Measurements from ENCODE around the gene ITGA11. TPM values are rescaled to one million over a fixed set of nuclear protein-coding genes. Genes with fewer than 3 reads are reported as not detected.

The ITGA11 gene
- total RNA-seq, 1 donor from 2014 or later, result 32.6 TPM

DNA sequence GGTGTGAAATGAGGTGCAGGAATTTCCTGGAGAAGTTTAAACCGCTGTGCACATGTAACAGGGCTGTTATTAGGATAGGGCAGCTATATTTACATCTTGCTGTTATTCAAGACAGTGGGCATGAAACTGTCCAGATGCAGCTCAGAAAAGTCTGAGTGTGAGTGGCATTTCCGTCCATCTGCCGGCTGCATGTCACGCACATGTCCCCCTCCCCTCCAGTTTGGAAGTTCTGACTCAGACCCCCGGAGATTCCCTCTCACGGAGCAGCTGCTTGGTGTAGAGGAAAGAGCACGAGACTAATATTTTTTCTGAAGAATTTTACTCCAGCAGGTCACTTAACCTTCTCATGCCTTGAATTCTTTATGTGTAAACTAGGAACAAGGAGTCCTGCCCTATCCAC, 84.6 kb downstream of the ITGA11 start:
- peak; percentile 25 for ATAC-seq
- intact Hi-C loops (cut with DNase I), result no loop called here
- DNase-seq (ENCODE audit: missing footprints), result no peak

DNA sequence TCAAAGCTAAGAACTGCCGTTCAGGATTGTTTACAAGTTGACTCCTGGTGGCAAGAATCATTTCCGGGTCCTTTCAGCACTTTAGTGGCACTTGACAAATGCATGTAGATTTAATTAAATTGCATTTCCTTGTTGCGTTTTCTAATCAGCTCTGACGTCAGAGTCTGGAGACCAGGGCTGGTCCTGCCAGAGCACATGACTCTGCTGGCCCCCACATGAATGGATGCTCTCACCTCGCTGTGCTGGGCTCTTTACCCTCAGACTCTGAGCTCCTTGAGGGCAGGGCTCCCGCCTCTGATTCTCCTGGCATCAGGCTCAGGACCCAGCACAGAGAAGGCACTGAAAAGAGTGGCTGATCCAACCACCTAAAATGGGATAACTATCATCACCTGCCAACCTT, 85.0 kb downstream of the ITGA11 start:
- ATAC-seq (no peak), DNase-seq (ENCODE audit: missing footprints) (no peak)

GRCh38 chr15:68345481-68345880, 86.5 kb downstream of the ITGA11 start:
- DNase-seq (ENCODE audit: missing footprints) (no peak), ATAC-seq (no peak)
- intact Hi-C loops (cut with DNase I), result no loop called here

More for the DNA sequence above, 85.0 kb downstream of the ITGA11 start:
- intact Hi-C loops (cut with DNase I), result no loop called here

- intact Hi-C loops (cut with DNase I), result no loop called here
- no peak for ATAC-seq
These were observed 87.4 kb downstream of the ITGA11 start for GRCh38 chr15:68344600-68344999.

DNA sequence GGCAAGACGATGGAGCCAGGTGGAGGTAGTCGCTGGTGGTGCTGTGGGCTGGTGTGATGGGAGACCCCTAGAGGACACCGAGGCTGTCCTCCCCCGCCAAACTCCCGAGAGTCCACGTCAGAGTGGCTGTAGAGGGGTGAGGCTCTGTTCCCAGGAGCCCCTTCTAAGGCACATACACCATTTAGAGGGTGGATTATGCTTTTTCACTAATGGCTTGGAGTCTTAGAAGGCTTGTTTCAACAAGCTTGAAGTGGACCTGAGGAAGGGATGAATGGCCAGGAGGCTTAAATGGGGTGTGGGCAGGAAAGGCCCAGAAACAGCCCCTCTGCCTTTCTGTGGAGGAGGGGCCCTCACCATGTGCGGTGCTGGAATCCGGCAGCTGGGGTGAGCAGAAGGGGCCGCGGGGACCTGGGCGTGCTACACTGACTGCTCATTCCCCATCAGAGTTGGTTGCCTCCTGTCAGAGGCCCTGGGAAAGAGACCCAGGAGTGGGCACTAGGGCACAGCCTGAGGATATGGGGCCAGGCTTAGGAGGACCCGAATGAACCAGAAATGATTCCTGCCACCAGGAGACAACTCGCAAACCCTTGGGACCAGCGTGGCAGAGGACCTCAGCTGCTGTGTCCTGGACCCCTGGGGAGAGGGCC, 88.3 kb downstream of the ITGA11 start:
- DNase-seq (ENCODE audit: missing footprints), result no peak
- intact Hi-C loops (cut with DNase I), result no loop called here

More at GRCh38 chr15:68344600-68344999, 87.4 kb downstream of the ITGA11 start:
- DNase-seq (ENCODE audit: missing footprints), result no peak

GRCh38 chr15:68341760-68342725, 89.9 kb downstream of the ITGA11 start:
- intact Hi-C loops (cut with DNase I), result loop anchor here (2.0 kb wide), 1 partner anchor 23 kb away; no protein-coding TSS in a partner anchor
- ATAC-seq, result peak; percentile 52
- DNase-seq (ENCODE audit: missing footprints), result no peak

More for the DNA sequence above, 88.3 kb downstream of the ITGA11 start:
- no peak for ATAC-seq

DNA sequence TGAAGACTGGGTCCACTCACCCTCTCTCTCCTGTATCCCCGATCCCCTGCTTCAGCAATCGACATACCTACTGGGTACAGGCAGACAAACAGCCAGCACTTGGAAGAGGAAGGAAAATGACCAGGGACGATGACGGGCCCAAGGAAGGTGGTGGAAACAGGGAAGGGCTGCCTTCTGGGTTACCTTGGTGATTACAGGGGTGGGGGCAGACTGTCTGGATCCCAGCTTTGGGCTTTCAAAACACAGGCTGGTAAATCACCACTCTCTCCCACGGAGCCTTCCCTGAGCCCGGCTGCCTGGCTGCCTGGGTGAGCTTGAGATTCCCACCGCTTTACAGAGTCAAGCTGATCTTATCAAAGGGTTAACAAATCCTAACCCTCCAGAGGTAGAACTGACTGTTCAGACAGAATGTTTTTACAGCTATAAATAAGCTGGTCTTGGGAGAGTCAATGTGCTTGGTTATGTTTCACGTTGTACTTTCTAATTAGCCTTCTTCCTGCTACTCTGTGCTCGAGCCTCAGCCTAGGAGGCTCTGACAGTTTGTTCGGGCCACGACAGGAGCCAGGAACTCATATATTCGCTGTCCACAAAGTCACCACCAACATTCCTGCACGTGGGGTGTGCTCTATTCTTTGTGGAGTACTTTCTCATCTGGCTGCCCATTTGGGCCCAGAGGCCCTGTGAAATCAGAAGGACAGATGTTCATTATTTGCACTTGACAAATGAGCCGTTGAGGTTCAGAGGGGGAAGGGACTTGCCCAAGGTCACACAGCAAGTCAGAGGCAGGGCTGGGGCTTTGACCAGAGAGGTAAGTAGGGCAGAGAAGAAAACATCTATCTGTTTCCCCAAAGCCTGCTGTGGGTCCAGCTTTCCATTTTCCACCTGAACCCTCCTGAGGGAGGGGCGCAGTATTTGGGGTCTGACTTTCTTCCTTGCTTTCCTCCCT, 91.0 kb downstream of the ITGA11 start:
- peak; percentile 71 for ATAC-seq
- intact Hi-C loops (cut with DNase I), result loop anchor here (2.0 kb wide), 1 partner anchor 24 kb away; no protein-coding TSS in a partner anchor
- no peak for DNase-seq (ENCODE audit: missing footprints)

- ATAC-seq, result no peak
- DNase-seq (ENCODE audit: missing footprints), result no peak
- intact Hi-C loops (cut with DNase I), result no loop called here
These were observed 92.5 kb downstream of the ITGA11 start for GRCh38 chr15:68339481-68339880.

DNA sequence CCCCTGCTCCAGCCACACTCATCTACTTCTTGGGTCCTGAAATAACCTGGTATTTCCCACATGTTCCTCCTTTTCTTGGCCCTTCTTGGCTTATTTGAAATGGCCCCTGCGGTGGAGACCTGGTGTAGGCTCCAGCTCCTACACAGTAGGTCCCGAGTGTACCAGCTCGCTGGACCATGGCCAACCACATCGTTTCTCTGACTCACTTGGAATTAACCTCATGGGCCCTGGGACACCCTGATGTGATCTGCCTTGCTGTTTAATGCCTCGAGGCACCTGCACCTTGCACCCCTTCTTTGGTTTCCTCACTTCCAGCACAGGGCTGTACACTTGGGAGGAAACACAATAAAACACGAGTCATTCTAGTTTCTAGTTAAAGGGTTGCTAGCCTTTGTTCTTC, 94.1 kb downstream of the ITGA11 start:
- ATAC-seq, result no peak
- intact Hi-C loops (cut with DNase I), result no loop called here

DNA sequence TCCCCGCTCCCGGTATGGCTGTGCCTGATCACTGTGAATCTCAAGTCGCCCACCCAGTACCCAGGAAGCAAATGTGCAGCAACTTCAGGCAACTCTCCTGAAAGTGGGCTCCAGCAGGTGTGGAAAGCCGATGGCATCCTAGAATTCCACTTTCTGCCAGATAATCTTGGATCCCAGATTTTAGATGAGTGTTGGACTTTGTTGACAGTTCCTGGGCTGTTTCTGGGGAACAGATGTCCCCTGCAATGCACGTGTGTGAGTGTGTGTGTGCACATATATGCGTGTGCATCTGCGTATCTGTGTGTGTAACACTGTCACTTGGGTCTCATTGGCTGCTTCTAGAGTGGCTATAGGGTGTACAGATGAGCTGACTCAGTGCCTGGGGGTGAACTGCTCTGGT, 95.4 kb downstream of the ITGA11 start:
- no peak for ATAC-seq
- intact Hi-C loops (cut with DNase I), result no loop called here

More for the DNA sequence above, 94.1 kb downstream of the ITGA11 start:
- DNase-seq (ENCODE audit: missing footprints), result no peak

GRCh38 chr15:68335655-68336054, 96.3 kb downstream of the ITGA11 start:
- DNase-seq (ENCODE audit: missing footprints) (no peak), ATAC-seq (peak; percentile 79)
- intact Hi-C loops (cut with DNase I), result loop anchor here (2.0 kb wide), 1 partner anchor 25 kb away; no protein-coding TSS in a partner anchor

More for the DNA sequence above, 95.4 kb downstream of the ITGA11 start:
- DNase-seq (ENCODE audit: missing footprints), result no peak

DNA sequence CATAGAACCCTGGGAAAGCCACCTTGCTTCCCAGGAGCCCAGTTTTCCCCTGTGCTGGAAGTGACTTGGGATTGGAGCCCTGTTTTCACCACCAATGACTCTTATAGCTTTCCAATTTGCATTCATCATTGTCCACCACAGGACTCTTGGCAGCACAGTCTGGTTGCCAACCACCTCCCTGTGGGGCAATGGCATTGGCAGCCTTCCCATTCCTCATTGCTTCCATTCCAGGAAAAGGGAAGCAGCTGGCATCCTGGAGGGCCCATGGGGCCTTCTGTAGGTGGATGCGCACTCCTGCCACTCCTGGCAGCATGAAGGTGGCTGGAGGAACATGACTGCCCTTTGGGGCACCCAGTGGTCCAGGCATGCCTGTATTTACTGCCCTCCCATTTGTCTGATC, 96.7 kb downstream of the ITGA11 start:
- DNase-seq (ENCODE audit: missing footprints) (no peak), ATAC-seq (peak; percentile 47)
- intact Hi-C loops (cut with DNase I), result loop anchor here (2.0 kb wide), 1 partner anchor 24 kb away; no protein-coding TSS in a partner anchor

- ATAC-seq (peak; percentile 23), DNase-seq (ENCODE audit: missing footprints) (no peak)
- intact Hi-C loops (cut with DNase I), result loop anchor here (2.0 kb wide), 1 partner anchor 24 kb away; no protein-coding TSS in a partner anchor
These were observed 97.3 kb downstream of the ITGA11 start for GRCh38 chr15:68334661-68335124.

DNA sequence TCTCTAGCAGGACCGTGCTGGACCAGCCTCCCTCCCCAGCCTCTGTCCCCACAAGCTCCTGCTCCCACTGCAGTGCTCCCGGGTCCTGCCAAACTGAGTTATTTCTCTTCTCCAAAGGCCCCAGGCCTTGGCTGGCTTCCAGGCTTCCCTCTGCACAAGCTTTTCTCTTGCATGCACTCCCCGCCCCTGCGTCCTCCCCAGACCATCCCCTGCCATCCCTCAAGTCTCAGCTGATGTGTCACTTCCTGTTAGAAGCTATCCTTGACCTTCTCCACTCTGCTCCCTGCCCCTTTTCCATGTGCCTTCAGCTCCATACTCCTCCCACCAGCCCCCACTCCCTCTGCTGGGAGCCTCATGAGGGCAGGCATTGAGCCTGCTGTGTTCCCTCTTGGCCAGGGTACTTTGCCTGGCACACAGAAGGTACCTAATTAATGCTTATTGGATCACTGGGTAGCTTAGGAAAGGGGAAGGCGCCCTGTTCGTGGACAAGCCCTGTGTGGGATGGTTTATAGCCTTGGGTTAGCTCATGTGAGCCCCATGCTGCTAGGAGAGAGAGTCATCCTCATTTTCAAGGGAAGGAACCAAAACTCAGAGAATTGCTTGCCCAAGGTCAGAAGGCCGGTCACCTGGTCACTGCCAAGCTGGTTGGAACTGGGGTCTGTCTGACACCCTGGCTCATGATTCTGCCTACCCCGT, 98.0 kb downstream of the ITGA11 start:
- ATAC-seq (no peak), DNase-seq (ENCODE audit: missing footprints) (no peak)
- intact Hi-C loops (cut with DNase I), result loop anchor here (2.0 kb wide), 1 partner anchor 23 kb away; no protein-coding TSS in a partner anchor

- no peak for DNase-seq (ENCODE audit: missing footprints)
- intact Hi-C loops (cut with DNase I), result no loop called here
- no peak for ATAC-seq
These were observed 99.7 kb downstream of the ITGA11 start for GRCh38 chr15:68332266-68332665.

DNA sequence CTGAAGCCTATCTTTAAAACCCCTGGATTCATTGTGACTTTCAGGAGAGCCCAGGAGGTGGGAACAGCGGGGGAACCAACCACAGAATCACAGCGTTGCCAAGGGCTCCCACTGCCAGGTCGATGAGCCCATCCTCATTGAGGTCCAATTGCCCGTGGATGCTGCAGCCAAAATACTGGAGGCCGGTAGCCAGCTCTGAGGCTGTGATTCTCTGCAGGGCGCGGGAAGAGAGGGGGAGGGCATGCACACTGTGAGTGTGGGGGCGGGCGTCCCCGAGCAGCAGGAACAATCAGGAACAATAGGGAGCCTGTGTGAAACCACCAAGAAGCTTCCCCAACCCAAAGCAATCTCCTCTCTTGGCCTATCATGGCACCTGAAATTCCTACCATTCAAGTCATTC, 101.1 kb downstream of the ITGA11 start:
- ATAC-seq (no peak), DNase-seq (ENCODE audit: missing footprints) (no peak)
- intact Hi-C loops (cut with DNase I), result no loop called here

GRCh38 chr15:68330416-68330815, 101.5 kb downstream of the ITGA11 start:
- ATAC-seq, result no peak
- intact Hi-C loops (cut with DNase I), result no loop called here
- DNase-seq (ENCODE audit: missing footprints), result no peak

- ATAC-seq (no peak), DNase-seq (ENCODE audit: missing footprints) (no peak)
- intact Hi-C loops (cut with DNase I), result no loop called here
These were observed 103.0 kb downstream of the ITGA11 start for GRCh38 chr15:68328964-68329363.
